OCI-M2 (cell line): Measurements from ENCODE around the gene COA8.

Source experiments
- DNase-seq: peaks from one replicate; lab custom pipeline; 2025; ENCODE audit not compliant: unreplicated experiment; lab: John Stamatoyannopoulos, UW

Gene COA8

DNA sequence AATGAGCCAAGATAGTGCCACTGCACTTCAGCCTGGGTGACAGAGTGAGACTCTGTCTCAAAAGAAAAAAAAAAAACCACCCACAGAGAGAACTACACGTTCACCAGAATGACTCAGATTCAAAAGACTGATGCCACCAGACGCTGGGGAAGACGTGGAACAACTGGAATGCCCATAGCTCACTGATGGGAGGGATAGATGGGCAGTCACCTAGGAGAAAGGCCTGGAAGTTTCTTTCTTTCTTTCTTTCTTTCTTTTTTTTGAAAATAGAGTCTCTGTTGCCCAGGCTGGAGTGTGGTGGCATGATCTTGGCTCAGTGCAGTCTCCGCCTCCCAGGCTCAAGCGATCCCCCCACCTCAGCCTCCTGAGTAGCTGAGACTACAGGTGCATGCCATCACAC is 56.3 kb downstream of the COA8 start:
- DNase-seq, result no peak

DNA sequence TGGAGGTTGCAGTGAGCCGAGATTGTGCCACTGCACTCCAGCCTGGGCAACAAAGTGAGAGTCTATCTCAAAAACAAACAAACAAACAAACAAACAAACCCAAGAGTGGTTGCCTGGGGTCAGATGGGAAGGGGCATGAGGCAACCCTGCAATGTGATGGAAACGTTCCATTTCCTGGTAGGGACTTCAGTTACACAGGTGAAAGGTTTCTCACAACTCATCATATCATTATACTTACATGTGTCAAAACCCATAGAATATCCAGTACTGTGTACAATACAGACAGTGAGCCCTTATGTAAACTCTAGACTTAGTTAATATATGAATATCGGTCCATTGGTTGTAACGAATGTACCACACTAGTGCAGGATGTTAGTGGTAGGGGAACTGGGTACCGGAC is 59.1 kb downstream of the COA8 start:
- DNase-seq, result no peak

DNA sequence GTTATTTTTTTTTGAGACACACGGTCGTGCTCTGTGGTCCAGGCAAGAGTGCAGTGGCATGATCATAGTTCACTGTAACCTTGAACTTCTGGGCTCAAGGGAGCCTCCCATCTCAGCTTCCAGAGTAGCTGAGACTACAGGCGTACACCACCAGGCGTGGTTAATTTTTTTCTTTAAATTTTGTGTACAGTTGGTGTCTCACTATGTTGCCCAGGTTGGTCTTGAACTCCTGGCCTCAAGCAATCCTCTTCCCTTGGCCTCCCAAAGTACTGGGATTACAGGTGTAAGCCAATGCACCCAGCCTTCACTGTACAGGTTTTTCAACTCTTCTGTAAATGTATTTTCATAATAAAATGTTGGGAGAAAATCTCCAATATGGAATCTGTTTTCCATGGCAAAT is 60.5 kb downstream of the COA8 start:
- no peak for DNase-seq

DNA sequence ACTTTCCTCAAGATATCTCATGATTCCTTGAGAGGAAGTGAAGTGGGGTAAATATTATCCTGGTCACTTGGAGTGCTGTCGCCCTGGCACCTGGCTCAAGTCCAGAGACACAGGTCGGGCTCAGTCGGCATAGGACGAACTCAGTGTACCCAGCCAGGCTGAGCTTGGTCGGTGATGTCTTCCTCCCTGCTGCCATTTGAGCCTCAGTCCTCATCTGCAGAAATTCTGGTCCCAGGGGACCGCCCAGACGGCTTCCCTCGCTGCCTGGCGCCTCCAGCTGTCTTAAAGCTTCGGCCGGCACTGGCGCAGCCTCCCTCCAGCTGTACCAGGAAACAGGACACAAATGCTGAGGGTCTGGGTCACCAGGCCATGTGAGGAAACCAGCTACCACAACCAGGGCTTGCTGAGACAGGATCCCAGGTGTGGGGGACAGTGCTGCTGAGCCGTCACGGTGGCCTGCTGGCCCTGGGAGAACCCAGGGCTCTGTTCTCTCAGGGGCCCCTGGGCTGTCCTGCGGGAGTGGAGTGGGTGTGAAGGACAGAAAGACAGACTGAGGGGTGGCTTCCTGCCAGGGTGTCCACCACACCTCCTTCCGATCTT is 61.2 kb downstream of the COA8 start:
- DNase-seq, result no peak

DNA sequence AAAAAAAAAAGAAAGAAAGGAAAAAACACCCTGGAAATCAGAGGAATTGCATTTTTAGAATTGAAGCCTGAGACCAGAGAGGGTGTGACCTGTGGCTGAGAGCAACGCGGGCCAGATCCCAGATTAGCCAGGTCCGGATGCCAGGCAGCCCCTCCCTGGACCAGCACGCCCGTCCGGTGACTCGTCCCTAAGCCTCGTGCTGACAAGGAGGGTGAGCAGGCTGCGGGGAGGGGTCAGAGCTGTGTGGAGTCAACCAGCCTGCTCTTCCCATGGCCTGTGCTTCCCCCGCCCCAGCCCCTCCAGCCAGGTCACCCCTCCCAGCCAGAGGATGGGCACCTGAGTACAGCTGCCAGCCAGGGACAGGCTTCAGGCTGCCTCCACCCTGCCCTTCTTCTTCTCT is 62.1 kb downstream of the COA8 start:
- no peak for DNase-seq

DNA sequence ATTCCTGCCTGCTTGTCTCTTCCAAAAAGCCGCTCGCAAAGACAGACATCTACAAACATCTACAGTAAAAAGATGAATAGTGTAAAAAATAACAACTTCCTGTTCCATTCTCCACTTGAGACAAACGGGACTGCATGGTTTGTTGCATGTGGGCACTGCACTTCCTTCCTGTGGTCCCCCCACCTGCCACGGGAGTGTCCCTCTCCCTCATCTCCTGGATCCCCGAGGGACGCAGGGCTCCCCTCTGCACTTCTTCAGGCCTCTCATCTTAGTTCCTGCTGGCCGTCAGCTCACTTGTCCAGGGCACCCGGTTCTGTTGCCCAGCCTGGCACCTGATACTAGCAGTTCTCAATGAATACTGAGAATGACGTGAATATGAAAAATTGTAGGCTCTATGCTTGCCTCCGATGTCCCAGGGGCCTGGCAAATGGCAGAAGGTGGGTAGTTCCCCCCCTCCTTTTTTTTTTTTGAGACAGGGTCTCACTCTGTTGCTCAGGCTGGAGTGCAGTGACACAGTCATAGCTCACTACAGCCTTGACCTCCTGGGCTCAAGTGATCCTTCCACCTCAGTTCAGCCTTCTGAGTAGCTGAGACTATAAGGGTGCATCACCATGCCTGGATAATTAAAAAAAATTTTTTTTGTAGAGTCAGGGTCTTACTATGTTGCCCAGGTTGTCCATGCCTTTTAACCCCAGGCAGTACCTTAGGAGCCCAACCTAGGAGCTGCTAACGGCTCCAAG is 62.8 kb downstream of the COA8 start:
- no peak for DNase-seq

DNA sequence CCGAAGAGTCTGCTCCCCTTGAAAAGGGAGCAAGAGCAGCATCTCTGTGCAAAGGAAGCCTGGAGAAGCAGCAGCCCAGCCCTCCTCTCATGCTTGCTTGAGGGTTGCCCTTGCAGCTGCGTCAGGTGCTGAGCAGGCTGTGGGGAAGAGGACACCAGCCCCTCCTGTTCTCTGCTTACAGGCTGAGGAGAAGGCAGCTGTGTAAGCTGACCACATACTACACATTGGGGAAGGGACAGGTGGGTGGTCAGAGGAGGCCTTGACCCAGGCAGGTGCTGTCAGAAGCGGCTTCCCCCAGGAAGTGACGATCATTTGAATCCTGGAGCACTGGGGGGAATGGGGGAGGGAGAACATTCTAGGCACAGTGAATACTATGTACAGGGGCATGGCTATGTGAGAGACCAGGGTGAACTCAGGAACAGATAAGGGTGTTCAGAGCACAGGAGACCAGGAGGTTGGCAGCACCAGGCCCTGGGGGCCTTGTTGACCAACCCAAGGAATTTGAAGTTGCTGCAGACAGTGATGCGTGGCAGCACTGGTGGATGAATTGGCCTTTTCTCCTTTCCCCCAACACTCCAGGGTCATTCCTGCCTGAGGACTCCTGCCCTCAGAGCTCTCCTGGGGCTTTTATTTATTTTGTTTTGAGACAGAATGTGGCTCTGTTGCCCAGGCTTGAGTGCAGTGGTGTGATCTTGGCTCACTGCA is 63.5 kb downstream of the COA8 start:
- no peak for DNase-seq

DNA sequence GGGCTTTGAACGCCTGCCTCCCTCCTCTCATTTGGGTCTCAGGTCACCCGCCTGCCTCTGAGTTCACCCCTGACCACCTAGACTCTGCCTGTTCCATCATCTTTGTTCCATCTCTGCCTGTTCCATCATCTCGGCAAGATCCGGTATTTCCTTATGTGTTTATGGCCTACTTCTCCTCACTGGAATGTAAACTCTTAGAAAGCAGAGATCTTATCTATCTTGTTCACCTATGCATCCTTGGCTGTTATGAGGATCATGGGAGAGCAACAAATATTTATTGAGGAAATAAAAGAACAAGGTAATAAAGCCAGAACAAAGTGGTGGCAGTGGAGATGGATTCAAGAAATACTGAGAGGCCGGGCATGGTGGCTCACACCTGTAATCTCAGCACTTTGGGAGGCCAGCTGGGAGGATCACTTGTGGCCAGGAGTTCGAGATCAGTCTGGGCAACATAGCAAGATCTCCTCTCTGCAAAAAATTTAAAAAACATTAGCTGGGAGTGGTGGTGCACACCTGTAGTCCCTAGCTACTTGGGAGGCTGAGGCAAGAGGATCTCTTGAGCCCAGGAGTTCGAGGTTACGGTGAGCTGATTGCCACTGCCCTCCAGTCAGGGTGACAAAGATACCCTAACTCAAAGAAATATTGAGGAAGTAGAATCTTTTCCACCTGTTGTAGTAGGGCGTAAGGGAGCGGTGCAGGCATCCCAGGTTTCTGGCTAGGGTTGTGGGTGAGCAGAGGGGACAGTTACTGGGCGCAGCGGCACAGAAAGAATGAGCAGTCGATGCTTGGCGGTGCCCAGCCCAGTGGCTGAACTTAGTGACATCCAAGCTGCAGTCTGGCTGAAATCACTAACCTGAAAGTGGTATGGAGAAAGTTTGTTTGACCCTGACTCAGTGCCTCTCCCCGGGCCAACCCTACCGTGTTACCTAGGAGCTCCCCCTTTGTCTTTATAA is 64.6 kb downstream of the COA8 start:
- DNase-seq, result no peak

DNA sequence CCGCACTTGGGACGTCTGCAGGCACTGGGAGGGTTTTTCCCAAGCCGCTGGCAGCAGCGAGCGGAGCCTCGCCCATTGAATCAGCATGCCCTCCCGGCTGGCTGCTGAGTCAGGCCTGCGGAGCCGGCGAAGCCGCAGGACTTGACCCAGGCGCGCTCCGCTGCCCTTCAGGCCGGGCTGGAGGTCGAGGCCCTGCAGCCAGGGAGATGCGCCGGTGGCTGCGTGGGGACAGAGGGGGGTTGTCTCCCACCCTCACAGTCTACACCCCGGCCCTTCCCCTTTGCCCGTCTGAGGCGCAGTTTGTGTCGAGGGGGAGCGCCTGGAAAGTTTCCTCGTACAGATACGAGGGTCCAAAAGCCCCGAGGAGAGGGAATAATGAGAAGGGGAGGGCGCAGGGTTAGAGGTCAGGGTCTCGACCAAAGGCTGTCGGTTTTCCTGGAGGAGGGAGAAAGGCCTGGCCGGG is 65.5 kb downstream of the COA8 start:
- no peak for DNase-seq

DNA sequence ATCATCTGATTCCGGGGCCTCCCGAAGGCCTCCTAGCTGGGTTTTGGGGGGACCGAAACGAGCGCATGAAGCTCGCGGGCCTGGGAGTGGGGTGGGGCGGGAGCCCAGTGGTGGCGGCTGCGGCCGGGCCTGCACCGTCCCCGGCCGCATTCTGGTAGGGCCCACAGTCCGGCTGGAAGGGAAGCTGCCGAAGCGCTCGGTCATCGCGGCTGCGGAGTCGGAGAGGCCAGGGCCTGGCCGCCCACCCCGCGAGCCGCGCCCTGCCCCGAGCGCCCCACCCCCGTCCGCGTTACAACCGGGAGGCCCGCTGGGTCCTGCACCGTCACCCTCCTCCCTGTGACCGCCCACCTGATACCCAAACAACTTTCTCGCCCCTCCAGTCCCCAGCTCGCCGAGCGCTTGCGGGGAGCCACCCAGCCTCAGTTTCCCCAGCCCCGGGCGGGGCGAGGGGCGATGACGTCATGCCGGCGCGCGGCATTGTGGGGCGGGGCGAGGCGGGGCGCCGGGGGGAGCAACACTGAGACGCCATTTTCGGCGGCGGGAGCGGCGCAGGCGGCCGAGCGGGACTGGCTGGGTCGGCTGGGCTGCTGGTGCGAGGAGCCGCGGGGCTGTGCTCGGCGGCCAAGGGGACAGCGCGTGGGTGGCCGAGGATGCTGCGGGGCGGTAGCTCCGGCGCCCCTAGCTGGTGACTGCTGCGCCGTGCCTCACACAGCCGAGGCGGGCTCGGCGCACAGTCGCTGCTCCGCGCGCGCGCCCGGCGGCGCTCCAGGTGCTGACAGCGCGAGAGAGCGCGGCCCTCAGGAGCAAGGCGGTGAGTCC is 66.1 kb downstream of the COA8 start, which contains the start of gene KLC1:
Gene KLC1, plus strand, starts transcription at position 528 of the 819 bp plus-strand sequence. CDS start 25,354 bp downstream, outside the sequence.
- no peak for DNase-seq

DNA sequence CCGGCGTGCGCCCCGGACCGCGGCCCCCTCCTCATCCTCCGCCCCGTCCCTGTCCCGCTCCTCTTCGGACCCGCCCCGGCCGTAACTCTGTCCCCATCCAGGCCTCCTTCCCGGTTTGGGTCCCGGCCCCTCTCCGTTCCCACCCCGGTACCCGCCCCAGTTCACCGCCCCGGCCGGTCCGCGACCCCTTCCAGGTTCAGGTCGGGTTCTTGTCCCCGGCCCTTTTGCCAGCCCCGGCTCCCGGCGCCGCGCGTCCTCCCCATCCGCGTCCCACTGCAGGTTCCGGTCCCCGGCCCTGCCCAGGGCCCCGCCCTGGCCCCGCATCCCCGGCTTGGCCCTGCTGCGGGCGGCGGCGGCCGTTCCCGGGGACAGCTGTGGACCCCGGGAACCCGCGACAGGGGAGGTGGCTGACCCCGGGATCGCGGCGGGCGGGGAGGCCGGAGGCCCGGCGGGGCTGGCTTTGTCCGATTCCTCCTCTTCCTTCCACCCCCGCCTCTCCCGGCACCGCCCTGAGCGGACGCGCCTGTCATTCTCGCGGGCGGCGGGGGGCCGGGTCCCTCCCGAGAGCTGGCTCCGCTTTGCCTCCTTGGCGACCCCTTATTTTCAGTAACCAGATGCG is 66.9 kb downstream of the COA8 start:
- DNase-seq, result no peak

DNA sequence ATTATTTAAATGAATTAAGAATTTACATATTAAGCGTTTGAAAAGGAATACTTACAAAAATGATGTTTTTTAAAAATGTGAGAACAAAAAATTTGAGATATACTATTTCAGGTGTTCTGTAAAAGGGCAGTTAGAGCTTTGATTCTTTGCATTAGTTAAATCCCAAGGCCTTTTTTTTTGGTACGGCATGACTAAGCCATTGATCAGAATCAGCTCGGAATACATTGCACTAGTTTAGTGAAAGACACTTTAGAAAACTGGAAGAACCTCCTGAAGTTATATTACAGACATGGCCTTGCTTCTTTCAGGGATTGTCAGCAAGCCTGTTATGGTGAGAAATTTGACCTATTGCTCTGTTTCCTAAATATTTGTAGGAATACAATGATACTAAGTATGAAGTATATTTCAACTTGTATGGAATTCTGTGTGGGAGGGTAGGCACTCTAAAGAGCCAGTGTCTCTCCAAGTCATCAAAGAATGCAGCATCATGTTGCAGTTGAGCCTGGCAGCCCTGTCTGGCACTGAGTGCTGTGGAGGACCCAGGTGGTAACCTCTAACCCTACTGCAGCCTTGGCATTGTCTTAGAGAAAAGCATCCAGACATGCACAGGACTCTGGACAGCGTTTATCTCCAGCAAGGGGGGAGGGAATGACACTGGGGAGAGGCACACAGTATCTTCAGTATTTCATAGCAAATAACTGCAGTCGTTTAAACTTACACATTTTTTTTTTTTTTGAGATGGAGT is 67.8 kb downstream of the COA8 start:
- no peak for DNase-seq

DNA sequence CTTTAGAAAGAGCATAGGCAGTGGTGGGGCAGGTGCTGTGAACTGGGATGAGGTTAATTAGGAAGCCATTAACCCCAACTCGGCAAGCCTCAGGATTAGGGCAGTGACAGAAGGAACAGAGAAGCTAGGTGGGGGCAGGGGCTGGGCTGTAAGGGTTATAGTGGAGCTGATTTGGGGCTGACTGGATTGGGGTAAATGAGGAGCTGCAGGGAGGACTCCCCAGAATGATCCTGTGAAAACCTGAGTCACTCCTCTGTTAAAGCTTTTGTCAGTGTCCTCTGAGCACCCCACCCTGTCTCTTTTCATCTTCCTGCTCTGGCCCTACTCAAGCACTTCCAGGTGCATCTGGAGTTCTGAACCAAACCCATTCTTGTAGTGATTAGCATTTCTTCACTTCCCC is 70.6 kb downstream of the COA8 start:
- no peak for DNase-seq

DNA sequence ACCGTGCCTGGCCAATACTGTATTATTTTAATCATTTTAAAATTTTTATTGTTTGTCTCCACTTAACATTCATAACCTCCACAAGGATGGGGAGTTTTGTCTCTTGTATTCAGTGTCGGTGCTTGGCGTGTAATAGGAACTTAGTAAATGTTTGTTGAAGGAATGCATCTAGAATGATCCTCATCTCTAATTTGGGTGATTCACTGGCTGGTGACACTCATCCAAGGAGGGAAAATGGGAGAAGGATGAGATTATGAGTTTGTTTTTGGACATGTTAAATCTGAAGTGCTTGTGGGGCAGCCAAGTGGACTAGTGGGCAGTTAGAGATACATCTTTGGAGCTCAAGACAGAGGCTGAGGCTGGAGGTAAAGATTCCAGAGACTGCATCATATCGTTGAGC is 71.4 kb downstream of the COA8 start:
- DNase-seq, result no peak

DNA sequence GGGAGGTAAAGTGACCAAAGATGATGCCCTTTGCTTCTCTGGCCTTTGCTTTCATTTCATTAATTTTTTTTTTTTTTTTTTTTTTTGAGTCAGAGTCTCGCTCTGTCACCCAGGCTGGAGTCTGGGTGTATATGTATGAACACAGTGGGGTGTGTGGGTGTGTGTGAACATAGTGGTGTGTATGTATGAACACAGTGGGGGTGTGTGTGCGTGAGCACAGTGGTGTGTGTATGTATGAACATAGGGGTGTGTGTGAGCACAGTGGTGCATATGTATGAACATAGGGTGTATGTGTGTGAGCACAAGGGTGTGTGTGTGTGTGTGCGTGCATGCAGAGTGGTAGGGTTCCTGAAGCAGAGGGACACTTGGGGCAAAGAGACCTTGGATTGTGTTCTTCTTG is 75.8 kb downstream of the COA8 start:
- no peak for DNase-seq
